Renal cortical epithelial cell (primary cell): ENCODE results near the gene ZNF575. TPM values are rescaled to one million over a fixed set of nuclear protein-coding genes. Genes with fewer than 3 reads are reported as not detected.
"Not testable (repeated sequence)": the region's sequence is repeated elsewhere in the genome, so short reads cannot be mapped to it uniquely, and the experiment has no call there.

Source experiments
- DNase-seq: peaks from one replicate; pipeline ENCODE4 v3.0.0-alpha.2; 2011; ENCODE audit warnings: low read depth
- total RNA-seq: library from RNA; depleted of rRNA; stranded (reverse); fragments of >200 nt; gene quantifications from 2 replicates; pipeline ENCODE4 v1.2.3, GENCODE V29; 2014

The ZNF575 gene
- total RNA-seq, 1 donor from 2014 or later = 0.25 TPM

GRCh38 chr19:43510713-43511112 is 22.3 kb upstream of the ZNF575 start:
- no peak for DNase-seq

GRCh38 chr19:43511324-43511723 is 21.7 kb upstream of the ZNF575 start:
- no peak for DNase-seq

DNA sequence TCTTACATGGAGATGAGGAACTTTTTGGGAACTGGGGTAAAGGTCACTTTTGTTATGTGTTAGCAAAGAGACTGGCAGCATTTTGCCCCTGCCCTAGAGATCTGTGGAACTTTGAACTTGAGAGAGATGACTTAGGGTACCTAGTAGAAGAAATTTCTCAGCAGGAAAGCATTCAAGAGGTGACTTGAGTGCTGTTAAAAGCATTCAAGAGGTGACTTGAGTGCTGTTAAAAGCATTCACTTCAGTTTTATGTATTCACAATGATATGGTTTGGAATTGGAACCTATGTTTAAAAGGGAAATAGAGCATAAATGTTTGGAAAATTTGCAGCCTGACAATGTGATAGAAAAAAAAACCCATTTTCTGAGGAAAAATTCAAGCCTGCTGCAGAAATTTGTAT is 20.6 kb upstream of the ZNF575 start:
- not testable (repeated sequence) for DNase-seq

- DNase-seq = no peak
These were observed 14.9 kb upstream of the ZNF575 start for GRCh38 chr19:43518051-43518450.

DNA sequence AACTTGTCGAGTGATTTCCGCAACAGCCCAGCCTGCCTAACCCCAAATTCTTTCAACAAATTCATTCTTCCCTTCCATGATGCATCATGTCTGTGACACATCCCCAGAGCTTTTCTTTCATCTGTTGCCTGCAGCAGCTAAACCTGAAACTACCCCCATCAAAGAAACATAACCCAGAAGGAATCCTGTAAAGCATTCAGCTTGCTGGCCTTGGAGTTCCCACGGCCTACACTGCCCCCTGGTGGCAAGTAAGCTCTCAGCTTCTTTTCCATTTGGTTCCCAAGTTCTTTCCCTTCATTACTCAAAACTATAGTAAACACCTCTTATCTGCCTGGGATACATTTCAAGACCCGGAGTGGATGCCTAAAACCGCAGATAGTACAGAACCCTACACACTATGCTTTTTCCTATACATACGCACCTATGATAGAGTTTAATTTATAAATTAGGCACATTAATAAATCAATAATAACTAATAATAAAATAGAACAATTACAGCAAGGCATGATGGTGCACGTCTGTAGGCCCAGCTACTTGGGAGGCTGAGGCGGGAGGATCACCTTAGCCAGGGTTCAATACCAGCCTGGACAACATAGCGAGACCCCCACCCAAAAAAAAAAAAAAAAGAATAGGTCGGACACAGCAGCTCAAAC is 13.4 kb upstream of the ZNF575 start:
- DNase-seq = peak; percentile 86

- no peak for DNase-seq
These were observed 10.1 kb upstream of the ZNF575 start for GRCh38 chr19:43522929-43523328.

DNA sequence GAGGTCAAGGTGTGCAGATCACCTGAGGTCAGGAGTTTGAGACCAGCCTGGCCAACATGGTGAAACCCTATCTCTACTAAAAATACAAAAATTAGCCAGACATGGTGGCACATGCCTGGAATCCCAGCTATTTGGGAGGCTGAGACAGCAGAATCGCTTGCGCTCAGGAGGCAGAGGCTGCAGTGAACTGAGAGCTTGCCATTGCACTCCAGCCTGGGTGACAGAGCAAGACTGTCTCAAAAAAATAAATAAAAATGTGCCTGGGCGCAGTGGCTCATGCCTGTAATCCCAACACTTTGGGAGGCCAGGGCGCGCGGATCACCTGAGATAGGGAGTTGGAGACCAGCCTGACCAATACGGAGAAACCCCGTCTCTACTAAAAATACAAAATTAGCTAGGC is 9.3 kb upstream of the ZNF575 start:
- not testable (repeated sequence) for DNase-seq

- peak; percentile 83 for DNase-seq
These were observed 7.8 kb upstream of the ZNF575 start for GRCh38 chr19:43524922-43525835.

- no peak for DNase-seq
These were observed 6.9 kb upstream of the ZNF575 start for GRCh38 chr19:43525836-43526771.

- peak; percentile 43 for DNase-seq
These were observed 5.8 kb upstream of the ZNF575 start, which contains the start of gene ETHE1 for GRCh38 chr19:43526884-43527859. Gene ETHE1, minus strand, starts transcription at chr19:43527201. Its CDS starts 24 bp downstream, at chr19:43527177.

DNA sequence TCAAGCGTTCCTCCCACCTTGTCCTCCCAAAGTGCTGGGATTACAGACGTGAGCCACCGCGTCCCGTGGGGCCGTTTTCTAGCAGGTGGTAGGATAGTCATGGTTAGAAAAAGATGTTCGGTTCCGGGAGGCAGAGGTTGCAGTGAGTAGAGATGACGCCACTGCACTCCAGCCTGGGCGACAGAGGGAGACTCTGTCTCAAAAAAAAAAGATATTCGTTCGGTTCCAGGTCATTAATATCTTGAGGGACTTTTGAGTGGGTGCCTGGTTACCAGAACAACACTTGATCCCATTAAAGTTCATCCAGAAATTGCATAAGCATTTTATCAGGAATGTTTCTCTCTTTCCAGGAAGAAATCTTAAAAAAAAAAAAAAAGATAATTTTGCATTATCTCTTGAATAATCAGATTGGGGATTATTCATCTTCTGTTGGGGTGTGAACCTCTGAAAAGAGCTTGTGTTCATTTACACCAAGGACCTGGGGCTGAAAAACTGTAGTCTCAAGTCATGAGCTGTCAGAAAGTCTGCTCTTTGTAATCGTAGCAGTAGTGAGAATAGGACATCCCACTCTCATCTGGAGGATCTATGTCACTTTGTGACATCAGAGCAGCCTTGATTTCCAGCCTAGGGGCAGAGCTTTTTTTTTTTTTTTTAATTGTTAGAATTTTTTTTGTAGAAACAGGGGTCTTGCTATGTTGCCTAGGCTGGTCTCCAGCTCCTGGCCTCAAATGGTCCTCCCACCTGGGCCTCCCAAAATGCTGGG is 4.9 kb upstream of the ZNF575 start:
- DNase-seq = peak; percentile 89

DNA sequence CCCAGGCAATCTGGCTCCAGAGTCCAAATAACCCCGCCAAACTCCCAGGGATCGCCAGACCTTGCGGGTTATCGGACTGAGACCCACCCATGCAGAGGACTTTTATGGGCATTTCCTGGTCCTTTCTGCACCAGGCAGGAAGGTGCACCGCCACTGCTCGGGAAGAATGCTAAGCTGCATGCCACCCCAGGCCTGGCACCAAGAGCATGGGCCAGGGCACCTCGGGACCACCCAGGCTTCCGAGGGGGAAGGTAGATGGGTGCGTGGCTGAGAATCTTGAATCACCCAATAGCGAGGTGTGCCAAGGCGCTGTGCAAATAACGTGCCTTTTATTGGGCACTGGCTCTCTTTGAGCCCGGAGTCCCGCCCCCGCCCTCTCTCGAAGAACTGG is 422 bp upstream of the ZNF575 start:
- DNase-seq = no peak

- peak; percentile 99 for DNase-seq
These were observed 737 bp downstream of the ZNF575 start for GRCh38 chr19:43533546-43534304.

GRCh38 chr19:43534305-43534815 is 1.4 kb downstream of the ZNF575 start:
- DNase-seq = no peak

DNA sequence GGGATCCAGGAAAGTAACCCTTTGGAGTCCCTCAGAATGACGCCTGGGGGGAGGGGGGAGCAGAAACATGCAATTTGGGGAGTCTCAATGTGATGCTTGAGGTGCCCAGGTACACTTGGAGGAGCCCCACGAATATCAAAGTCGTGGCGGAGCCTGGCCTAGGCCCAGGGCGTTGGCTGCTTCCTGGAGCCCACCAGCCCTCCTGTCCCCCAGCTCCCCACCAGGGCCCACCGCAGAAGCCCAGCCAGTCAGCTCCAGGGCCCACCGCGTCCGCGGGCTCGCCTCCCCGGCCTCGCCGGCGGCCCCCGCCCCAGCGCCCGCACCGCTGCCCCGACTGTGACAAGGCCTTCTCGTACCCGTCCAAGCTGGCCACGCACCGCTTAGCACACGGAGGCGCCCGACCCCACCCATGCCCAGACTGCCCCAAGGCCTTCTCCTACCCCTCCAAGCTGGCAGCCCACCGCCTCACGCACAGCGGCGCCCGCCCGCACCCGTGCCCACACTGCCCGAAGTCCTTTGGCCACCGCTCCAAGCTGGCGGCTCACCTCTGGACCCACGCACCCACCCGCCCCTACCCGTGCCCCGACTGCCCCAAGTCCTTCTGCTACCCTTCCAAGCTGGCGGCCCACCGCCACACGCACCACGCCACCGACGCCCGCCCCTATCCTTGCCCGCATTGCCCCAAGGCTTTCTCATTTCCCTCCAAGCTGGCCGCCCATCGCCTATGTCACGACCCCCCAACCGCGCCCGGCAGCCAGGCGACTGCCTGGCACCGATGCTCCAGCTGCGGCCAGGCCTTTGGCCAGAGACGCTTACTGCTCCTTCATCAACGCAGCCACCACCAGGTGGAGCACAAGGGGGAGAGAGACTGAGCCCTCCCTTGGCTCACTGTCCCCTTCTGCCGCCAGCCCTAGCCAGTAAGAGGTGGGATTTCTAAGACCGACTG is 2.1 kb downstream of the ZNF575 start:
- DNase-seq = peak; percentile 26

- no peak for DNase-seq
These were observed 5.9 kb downstream of the ZNF575 start for GRCh38 chr19:43538922-43539321.

- no peak for DNase-seq
These were observed 7.4 kb downstream of the ZNF575 start for GRCh38 chr19:43540381-43540780.
